BJ (cell line): ENCODE results near the gene HYAL2. TPM values are rescaled to one million over a fixed set of nuclear protein-coding genes. Genes with fewer than 3 reads are reported as not detected.
A peak's percentile ranks its signal among the peaks of the same experiment; 100 is the strongest.

ENCODE experiments used
- CTCF ChIA-PET: fragments of 350-600 bp; formaldehyde crosslinking; extraction: SDS; loops from one replicate; lab custom pipeline; 2021; ENCODE audit warnings: antibody characterized with exemption, inconsistent platforms; lab: Yijun Ruan, JAX
- POLR2A ChIA-PET: fragments of 300-600 bp; sonication (Branson Sonifier 250); formaldehyde crosslinking; extraction: SDS; loops from one replicate; lab custom pipeline; 2021; ENCODE audit warnings: antibody characterized with exemption; lab: Charles Lee
- DNase-seq: peaks from one replicate; pipeline ENCODE4 v3.0.0-alpha.2; 2011; ENCODE audit warnings: low read depth
- H3K27me3 ChIP-seq: 2 replicates; pipeline ENCODE4 v1.6.0; 2011; ENCODE audit warnings: low read length; ENCODE audit not compliant: control insufficient read depth, insufficient read depth
- H3K36me3 ChIP-seq: 2 replicates; pipeline ENCODE4 v1.5.1; 2011; ENCODE audit warnings: low read length; ENCODE audit not compliant: control insufficient read depth, insufficient read depth
- H3K4me3 ChIP-seq: 2 replicates; pipeline ENCODE4 v1.5.1; 2011; ENCODE audit warnings: low read depth, mild to moderate bottlenecking, control low read depth, low read length
- polyA minus RNA-seq: library from RNA; depleted of rRNA, polyadenylated mRNA; stranded (reverse); fragments of >200 nt; gene quantifications from 2 replicates; pipeline ENCODE4 v1.2.3, GENCODE V29; 2011; rRNA and poly(A)+ RNA removed
- polyA plus RNA-seq: library from polyadenylated mRNA; depleted of rRNA; stranded (reverse); fragments of >200 nt; gene quantifications from 2 replicates; pipeline ENCODE4 v1.2.3, GENCODE V29; 2011; rRNA removed
- TF ChIP-seq, protein P1 (sequence below): IDR thresholded peaks from 2 replicates; pipeline ENCODE4 v1.5.1; 2011; ENCODE audit warnings: low read depth, mild to moderate bottlenecking, control low read depth, inconsistent platforms, low read length, moderate library complexity; ENCODE audit not compliant: insufficient read depth

Gene HYAL2, protein sequence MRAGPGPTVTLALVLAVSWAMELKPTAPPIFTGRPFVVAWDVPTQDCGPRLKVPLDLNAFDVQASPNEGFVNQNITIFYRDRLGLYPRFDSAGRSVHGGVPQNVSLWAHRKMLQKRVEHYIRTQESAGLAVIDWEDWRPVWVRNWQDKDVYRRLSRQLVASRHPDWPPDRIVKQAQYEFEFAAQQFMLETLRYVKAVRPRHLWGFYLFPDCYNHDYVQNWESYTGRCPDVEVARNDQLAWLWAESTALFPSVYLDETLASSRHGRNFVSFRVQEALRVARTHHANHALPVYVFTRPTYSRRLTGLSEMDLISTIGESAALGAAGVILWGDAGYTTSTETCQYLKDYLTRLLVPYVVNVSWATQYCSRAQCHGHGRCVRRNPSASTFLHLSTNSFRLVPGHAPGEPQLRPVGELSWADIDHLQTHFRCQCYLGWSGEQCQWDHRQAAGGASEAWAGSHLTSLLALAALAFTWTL
- polyA plus RNA-seq (40.4 and 63.2 TPM in 2 replicates), polyA minus RNA-seq (20.4 and 30.5 TPM in 2 replicates)

DNA sequence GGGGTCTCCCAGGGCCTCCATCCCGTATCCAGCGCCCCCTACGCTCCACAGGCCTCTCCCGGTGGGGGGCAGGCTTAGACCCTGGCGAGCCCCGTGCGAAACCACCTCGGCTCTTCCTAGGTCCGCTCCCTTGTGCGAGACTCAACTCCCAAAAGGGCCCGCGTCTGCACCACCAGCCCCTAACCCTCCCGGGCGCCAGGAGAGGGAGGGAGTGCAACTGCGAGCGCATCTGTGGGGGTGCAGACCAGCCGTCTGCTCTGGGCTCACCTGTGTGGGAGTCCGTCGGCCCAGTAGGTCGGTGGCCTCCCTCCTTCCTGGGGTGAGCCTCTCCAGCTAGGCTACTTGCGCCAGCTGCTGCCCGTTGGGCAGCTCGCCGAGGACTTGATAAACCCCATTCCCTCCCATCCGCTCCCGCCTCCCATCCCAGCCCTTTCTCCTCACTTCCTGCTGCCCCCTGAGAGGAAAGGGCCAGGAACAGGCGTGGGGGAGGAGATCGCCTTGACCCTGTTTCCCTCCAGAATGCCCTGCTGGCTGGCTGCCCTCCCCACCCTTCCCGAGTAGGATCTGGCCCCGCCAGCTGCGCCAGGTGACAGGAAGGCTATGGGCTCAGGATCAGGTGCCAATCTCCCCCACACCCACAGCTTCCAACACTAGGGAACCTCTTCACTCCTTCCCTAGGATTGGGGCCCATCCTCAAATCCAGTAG lies at the start of gene HYAL2:
Gene HYAL2, minus strand, starts transcription at position 360 of the 706 bp plus-strand sequence. CDS start 2,256 bp downstream, outside the sequence.
- CTCF ChIA-PET = interaction anchor here (0.9 to 3.0 kb wide), 12 partner anchors 7 to 220 kb away, joined by 3 to 20 read pairs (median 4); partner anchors contain the start of genes HYAL3, LSMEM2 and NAA80

DNA sequence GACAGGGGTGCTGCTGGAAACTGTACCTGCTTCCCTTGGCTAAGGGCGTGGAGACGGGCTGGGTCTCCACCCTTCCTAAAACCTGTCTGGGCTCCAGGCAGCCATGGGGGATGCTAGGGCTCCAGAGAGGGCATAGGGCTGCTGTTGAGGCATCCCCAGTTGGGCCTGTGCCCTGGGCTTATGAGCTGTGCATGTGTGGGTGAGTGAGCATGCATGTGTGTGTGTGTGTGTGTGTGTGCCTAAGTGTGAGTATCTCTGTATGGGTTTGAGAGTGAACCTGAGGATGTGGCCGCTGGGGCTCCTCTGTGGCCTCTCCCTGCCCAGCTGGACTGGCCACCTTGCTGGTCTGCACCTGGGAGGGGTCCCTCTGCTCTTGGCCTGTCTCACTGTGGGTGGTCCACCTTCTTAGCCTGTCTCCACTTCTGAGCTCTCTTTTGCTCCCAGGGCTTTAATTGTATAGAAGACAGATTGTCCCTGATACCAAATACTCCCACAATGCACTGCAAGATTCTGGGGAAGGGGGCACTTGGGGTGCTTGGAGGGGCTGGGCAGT lies 48.7 kb upstream of the HYAL2 start:
- no peak overlapping the region for H3K4me3 ChIP-seq
- ChIA-PET POLR2A (no interaction called here), CTCF (interaction anchor here (1.8 kb wide), 1 partner anchor 24 kb away, joined by 6 read pairs; no protein-coding TSS in a partner anchor)
- H3K27me3 ChIP-seq = no peaks in the 10 kb centered on the region; the same call in none of the 2 replicates
- no peaks in the 10 kb centered on the region for H3K36me3 ChIP-seq
- TF ChIP-seq, protein P1, sequence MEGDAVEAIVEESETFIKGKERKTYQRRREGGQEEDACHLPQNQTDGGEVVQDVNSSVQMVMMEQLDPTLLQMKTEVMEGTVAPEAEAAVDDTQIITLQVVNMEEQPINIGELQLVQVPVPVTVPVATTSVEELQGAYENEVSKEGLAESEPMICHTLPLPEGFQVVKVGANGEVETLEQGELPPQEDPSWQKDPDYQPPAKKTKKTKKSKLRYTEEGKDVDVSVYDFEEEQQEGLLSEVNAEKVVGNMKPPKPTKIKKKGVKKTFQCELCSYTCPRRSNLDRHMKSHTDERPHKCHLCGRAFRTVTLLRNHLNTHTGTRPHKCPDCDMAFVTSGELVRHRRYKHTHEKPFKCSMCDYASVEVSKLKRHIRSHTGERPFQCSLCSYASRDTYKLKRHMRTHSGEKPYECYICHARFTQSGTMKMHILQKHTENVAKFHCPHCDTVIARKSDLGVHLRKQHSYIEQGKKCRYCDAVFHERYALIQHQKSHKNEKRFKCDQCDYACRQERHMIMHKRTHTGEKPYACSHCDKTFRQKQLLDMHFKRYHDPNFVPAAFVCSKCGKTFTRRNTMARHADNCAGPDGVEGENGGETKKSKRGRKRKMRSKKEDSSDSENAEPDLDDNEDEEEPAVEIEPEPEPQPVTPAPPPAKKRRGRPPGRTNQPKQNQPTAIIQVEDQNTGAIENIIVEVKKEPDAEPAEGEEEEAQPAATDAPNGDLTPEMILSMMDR = no peak
- DNase-seq = no peak

More for the DNA sequence above, at the start of gene HYAL2:
- Histone ChIP-seq H3K36me3 (peaks cover 15% of the 10 kb centered on the region), H3K27me3 (no peaks in the 10 kb centered on the region), H3K4me3 (peak within 1 kb of the TSS; percentile 53)
- TF ChIP-seq, protein P1 = no peak
- POLR2A ChIA-PET = no interaction called here
- DNase-seq = no peak

DNA sequence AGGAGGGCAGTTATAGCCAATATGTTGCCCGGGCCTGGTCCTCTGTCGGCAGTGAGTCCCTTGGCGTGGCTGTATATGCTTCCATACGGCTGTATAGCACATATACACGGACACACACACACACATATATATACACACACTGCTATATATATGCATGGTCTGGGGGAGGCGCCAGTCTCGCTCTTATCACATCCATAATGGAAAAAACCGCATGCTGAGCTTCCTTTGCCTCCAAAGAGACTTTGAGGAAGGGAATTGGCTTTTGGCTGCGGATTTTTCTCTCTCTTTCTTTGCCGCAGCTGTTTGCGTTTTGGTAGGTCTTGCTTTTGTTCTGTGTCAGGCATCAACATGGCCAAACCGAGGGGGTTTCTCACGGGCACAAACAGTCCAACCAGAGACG lies 48.0 kb upstream of the HYAL2 start:
- CTCF ChIA-PET = interaction anchor here (1.8 kb wide), 1 partner anchor 23 kb away, joined by 6 read pairs; no protein-coding TSS in a partner anchor
- no peak for DNase-seq
- H3K27me3 ChIP-seq = no peaks in the 10 kb centered on the region; the same call in none of the 2 replicates
- no peak overlapping the region for H3K4me3 ChIP-seq
- POLR2A ChIA-PET = no interaction called here
- no peaks in the 10 kb centered on the region for H3K36me3 ChIP-seq
- TF ChIP-seq, protein P1 = no peak

DNA sequence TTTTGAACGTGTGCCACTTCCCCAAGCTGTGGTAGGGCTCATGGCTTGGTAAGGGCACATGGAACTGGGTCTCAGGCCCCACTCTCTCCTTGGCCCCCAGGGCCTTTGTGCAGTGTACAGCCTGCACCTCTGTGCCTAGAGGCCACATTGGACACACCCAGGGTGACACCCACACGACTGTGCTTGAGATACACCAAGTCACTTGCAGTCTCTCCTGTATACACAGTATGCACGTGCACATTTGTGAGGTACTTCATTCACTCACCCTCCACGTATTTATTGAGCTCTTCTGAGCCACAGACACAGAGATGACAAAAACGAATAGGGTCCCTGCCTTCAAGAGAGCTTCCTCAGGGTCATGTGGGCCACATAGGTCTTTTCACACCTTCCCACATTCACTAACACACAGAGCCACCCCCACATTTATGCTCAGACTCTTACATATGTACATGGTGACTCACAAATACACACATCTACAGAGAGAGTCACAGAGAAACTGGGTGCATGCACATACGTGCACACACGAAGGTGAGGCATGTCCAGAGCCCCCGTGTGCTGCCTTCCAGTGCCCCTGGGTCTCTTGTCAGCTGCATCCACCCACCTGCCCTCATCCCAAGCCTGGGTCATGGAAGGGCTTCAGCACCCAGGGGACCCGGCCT lies 46.6 kb upstream of the HYAL2 start:
- CTCF ChIA-PET = no interaction called here
- Histone ChIP-seq H3K27me3 (peaks cover 2% of the 10 kb centered on the region), H3K36me3 (no peaks in the 10 kb centered on the region), H3K4me3 (no peak overlapping the region)
- DNase-seq = no peak
- POLR2A ChIA-PET = no interaction called here
- TF ChIP-seq, protein P1 = no peak
